GM21528 (cell line): ENCODE measurements around the gene TOMM34.

Experiments
- ATAC-seq: cut with Tn5 transposase; IDR thresholded peaks from one replicate; pipeline ENCODE4 v1.9.1; 2021; ENCODE audit warnings: mild to moderate bottlenecking, moderate library complexity; ENCODE audit not compliant: unreplicated experiment, low FRiP score

The TOMM34 gene

DNA sequence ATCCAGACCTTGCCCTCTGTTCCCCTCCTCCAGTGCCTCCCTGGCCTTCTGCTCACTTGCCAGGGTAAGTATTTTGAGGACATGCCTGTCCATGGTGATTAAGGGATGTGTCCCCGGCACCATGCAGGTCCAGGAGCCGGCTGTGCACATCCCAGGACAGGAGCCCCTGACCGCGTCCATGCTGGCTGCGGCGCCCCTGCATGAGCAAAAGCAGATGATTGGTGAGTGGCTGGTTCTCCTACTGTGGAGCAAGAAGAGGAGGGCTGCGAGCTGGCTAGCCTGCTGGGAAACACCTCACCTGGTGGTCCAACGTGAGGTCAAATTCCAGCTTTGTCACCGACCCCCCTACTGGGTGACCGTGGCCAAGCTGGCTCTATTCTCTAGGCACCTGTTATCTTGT is 23.7 kb downstream of the TOMM34 start:
- ATAC-seq, result no peak

DNA sequence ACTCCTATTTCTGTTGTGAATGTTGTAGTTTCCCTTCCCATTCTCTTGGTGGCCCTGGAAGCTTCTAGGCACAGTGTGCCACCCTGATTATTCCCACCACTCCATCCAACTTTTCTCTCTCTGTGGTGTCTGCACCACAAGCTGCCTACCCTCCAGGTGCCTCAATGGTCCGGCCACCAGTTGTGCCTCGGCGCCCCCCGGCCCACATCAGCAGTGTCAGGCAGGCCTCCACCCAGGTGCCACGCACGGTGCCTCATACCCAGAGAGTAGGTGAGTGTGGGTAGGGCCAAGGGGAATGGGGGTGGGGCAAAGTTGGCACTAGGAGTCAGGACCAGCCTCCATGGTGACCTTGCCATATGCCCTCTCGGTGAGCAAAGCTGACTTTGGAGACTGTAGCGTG is 27.3 kb downstream of the TOMM34 start:
- no peak for ATAC-seq

DNA sequence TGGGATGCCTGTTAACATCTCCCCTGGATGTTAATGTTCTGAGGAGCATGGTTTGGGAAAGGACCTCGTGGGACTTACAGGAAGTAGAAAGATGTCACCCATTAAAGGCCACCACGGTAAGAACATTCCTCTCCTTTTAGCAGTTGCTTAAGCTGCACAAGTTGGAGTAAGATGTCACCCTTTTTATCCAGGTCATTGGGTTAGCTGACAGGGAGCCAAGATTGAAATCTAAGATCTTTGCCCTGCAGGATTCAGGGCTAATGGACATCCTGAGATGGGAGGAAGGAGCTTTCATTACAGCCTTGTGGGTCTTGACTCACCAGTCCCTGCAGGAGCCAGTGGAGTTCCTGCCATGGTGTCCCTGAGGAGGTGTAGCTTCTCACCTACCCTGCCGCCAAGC is 28.3 kb downstream of the TOMM34 start:
- no peak for ATAC-seq

DNA sequence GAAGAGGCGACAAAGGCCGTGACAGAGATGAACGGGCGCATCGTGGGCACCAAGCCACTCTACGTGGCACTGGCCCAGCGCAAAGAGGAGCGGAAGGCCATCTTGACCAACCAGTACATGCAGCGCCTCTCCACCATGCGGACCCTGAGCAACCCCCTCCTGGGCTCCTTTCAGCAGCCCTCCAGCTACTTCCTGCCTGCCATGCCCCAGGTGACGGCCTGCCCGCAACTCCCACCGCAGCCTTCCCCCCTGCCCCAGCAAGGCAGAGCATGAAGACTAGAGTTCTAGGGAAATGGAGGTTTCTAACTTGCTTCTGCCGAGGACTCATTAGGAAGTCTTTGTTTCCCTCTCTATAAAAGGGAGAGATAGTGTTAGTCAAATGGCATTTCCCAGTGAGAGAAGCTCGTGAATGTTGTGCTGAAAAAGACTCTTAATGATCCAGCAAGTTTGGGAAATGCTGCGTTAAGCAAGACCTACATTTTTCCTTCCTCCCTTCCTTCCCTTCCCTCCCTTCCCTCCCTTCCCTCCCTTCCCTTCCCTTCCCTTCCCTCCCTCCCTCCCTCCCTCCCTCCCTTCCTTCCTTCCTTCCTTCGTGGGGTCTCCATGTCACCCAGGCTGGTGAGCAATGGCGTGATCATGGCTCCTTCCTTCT is 29.6 kb downstream of the TOMM34 start:
- no peak for ATAC-seq

DNA sequence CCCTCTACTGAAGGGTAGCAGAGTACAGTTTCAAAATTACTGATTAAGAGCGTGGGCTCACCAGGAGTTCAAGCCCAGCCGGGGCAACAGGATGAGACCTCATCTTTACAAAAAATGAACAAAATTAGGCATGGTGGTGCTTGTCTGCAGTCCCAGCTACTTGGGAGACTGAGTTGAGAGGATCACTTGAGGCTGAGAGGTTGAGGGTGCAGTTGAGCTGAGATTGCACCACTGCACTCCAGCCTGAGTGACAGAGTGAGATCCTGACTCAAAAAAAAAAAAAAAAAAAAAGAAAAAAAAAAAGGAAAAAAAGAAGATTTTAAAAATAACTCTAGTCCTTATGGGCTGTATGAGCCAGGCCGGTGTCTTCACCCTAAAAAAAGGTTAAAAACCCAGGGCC is 31.6 kb downstream of the TOMM34 start:
- no peak for ATAC-seq

DNA sequence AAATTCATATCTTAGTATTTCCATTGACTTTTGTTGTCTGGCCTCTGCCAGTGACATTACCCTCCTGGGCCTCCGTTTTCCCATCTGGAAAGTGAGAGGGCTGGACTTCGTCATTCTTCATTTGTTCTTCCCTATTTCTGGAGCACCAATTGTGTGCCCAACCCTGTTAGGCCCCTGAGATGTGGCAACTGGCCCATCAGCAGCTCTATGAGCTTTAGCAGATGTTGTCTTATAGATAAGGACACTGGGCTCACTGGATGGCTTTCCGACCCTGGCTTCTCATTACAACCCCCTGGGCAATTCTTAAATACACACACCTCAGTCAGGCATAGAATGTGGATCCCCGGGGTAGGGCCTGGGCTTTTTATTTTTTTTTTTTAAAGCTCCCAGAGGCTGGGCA is 35.7 kb downstream of the TOMM34 start:
- no peak for ATAC-seq

GRCh38 chr20:44921447-44921846 is 38.8 kb downstream of the TOMM34 start:
- no peak for ATAC-seq

GRCh38 chr20:44918761-44919160 is 41.4 kb downstream of the TOMM34 start:
- ATAC-seq, result no peak

GRCh38 chr20:44918342-44918741 is 41.9 kb downstream of the TOMM34 start:
- ATAC-seq, result no peak

- no peak for ATAC-seq
Observed at GRCh38 chr20:44917399-44917798, 42.8 kb downstream of the TOMM34 start.

GRCh38 chr20:44916586-44916985 is 43.6 kb downstream of the TOMM34 start:
- ATAC-seq, result no peak

GRCh38 chr20:44914924-44915323 is 45.3 kb downstream of the TOMM34 start:
- ATAC-seq, result no peak

DNA sequence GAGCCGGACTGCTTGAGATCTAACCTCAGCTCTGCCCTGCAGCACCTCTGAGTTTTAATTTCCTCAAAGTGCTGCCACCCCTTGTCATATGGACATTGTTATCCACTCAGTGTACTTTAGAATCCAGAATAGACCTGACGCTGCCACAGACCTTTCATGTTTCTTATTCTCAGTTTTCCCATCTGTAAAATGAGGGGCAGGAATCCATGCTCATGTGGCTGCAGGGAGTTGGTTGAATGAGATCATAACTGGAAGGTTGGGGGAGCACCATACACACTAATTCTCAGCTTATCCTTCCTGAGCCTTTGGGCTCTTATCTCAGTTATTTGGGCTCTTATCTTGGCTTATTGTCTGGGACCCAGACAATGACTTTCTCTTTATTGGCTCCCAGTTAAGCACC is 48.0 kb downstream of the TOMM34 start:
- no peak for ATAC-seq

- ATAC-seq, result no peak
Observed at GRCh38 chr20:44911264-44911921, 48.8 kb downstream of the TOMM34 start.

DNA sequence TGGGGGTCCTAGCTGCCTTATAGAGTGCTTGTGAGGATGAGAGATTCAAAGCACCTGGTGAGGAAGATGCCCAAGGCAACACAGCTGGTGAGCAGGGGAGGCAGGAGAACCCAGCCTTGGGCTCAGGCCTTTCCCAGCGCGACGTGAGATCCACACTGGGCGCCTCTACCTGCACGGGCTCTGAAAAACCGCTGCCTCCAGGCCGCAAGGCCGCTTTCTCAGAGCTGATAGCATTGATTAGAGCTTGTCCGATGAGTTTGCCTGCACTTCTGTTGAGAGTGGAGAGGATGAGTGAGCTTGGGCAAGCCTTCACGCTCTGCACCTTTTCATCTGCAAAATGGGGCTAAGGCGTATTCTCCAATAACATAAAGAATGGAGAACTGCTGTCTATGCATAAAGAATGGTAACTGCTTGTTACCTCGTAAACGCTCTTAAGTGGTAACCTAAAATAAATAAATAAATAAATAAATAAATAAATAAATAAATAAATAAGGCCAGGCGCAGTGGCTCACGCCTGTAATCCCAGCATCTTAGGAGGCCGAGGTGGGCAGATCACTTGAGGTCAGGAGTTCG is 49.4 kb downstream of the TOMM34 start:
- no peak for ATAC-seq

GRCh38 chr20:44909872-44910689 is 50.1 kb downstream of the TOMM34 start, which contains the start of gene PABPC1L:
PABPC1L (plus strand) TSS chr20:44910060; CDS start chr20:44910144, 84 bp downstream.
- peak; percentile 78 for ATAC-seq

DNA sequence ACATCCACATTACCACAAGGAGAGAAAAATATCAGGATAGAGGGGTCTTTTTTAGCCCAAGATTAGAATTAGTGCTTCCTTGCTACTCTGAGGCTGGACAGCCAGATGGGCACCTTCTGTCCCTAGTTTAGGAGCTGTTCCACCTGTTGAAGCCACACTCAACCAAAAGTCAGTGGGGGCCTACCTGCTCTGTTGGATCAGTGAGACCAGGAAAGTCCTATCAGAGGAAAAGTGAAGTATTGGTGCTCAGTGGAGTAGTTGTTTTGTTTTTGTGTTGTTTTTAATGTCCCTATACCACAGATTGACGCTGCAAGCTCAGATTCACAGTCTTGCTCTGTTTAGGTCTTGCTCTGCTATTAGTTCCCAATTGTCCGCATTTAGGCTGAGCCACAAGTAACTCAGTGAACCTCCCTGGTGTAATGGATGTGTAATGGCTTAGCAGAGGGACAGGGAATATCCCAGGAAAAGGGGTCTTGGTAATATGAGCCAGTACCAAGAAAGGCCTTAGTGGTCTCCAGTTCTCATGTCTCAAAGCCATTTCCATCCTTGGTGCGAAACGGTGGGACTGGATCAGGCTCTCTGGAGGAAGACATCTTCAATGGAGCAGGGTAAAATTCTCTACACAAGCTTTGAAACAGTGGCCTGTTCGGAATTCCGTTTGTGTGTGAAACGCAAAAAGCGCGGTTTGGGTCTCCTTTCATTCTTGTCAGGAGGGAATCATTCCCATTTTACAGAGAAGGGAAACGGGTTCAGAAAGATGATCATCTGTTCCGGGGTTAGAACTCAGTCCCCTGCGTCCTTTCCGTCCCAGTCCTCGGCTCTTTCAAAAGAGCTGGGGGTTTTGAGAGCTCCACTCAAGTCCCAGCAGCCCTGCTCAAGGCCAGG is 51.0 kb downstream of the TOMM34 start:
- no peak for ATAC-seq

DNA sequence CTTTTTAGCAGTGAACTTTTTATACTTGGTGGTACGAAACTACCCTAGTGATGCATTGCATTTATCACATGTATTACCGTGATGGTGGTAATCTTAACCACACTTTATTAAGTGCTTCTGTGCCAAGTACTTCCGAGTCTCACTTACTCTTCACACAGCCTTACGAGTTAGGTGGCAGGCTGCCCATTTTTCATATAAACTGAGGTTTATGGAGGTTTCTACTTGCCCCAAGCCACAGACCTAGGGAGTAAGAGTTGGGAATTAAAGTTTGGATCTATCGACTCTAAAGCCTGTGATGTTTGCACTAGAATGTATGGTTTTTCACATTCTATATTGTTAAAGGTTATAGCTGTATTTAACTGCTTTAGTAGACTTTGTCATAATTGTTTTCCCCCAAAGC is 55.8 kb downstream of the TOMM34 start:
- ATAC-seq, result no peak

DNA sequence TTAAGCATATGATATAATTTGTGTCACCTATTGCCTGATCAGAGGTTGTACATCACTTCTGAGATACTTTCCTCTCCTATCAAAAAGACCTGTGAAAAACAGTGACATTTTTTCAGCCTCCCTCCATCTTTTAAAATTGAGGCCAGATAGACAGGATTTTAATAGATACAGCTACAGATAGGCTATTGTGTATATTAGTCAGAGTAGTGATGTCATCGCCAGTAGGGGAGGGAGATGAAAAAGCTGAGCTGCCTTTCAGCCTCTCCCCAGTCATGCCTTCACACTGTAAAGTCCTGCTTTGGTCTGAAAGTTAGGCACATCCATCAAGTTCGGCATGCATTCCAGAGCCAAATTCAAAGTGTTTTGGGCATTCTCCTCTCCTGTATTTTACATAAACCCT is 58.2 kb downstream of the TOMM34 start:
- no peak for ATAC-seq

DNA sequence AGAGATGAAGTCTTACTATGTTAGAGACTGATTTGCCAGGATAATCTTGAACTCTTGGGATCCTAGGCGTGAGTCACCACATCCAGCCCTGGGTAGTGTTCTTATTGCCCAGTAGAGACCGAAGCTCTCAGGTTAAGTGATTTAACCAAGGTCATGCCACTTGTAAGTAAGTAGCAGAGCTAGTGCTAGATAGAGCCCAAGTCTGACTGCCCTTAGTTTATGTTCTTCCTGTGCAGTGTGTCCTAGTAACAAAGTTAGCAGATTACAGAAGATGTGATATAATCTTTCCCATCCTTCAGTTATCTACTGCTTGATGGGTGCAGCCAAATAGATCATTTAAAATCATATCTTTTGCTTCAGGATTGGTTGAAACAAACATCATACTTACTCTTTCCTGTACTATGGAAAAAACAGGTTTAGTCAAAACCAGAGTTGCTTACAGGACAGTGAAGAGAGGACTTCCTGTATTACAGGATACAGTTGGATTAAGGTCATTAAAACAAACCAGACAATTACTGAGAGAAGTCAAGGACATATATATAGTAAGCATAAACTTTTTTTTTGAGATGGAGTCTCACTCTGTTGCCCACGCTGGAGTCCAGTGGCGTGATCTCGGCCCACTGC is 59.9 kb downstream of the TOMM34 start:
- ATAC-seq, result no peak
